Central memory CD4-positive, alpha-beta T cell (primary cell): ENCODE results near the gene PTDSS2.
"Not testable (repeated sequence)": the region's sequence is repeated elsewhere in the genome, so short reads cannot be mapped to it uniquely, and the experiment has no call there.

ENCODE experiments used
- DNase-seq: peaks from one replicate; pipeline ENCODE4 v3.0.0; 2022

Gene PTDSS2

GRCh38 chr11:508956-509355 is 58.9 kb downstream of the PTDSS2 start:
- DNase-seq: no peak

DNA sequence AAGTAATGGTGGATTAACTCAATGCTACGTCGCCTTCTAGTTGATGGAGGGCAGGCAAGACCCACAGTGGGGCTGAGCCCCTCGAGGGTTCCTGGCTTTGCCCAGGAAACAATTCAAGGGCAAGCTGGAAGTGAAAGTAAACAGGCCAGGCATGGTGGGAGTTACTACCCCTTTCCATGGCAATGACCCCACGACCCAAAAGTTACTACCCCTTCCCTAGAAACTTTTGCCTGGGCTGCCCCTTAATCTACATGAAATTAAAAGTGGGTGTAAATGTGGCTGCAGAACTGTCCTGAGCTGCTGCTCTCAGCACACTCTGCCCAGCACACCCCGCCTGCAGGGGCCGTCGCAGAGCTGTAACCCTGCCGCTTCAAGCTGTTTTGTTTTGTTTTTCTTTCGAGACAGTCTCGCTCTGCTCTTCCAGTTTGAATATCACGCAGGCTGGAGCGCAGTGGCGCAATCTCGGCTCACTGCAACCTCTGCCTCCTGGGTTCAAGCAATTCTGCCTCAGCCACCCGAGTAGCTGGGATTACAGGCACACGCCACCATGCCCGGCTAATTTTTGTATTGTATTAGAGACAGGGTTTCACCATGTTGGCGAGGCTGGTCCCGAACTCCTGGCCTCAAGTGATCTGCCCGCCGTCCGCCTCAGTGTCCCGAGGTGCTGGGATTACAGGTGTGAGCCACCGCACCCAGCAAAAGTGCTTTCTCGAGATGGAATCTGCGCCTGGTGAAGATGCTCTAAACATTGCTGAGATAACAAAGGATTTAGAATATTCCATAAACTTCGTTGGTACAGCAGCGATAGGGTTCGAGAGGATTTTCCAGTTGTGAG is 62.9 kb downstream of the PTDSS2 start:
- DNase-seq: no peak

DNA sequence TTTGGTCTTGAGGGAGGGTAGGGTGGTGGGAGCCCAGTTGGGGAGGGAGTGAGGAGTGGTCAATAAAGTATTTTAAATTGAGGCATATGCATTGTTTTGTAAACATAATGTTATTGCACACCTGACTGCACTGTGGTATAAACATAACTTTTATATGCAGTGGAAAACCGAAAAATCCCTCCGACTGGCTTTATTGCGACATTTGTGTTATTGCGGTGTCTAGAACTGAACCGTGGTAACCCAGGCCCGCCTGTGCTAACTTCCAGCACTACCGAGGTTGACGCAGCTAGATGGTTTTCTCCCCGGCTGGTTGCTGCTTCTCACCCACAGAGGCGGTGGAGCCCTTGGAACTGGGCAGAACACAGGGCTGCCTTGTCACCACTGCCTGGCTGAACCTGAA is 64.5 kb downstream of the PTDSS2 start:
- no peak for DNase-seq

DNA sequence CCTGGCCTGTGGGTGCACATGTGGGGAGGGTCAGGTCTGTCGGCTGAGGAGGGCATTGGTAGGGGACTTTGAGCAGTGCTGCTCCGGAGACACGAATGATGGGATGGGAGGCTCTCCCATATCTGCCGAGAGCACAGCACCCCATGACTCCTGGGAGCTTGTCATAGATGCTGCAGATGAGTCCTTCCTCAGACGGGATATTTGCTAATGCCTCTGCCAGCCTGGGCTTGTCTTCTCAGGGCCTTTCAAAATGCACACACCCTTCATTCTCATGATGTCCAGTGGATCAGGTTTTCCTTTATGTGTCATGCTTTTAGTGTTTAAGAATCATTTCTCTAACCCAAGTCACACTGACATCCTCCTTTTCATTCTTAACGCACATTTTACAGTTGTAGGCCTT is 65.1 kb downstream of the PTDSS2 start:
- DNase-seq: no peak

DNA sequence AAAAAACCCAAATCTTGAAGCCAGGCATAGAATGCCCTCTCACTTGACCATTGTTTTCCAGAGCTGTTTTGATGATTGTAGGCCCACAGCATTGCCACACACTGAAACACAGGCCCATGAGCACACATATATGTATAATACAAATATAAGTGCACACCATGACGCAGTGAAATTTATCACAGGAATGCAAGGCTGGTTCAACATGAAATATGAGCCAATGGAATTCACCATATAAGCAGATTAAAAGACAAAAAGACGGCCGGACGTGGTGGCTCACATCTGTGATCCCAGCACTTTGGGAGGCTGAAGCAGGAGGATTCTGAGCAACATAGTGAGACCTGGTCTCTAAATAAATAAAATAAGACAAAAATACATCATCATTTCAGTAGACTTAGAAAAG is 66.3 kb downstream of the PTDSS2 start:
- DNase-seq: no peak

GRCh38 chr11:516918-517685 is 67.0 kb downstream of the PTDSS2 start:
- not testable (repeated sequence) for DNase-seq

DNA sequence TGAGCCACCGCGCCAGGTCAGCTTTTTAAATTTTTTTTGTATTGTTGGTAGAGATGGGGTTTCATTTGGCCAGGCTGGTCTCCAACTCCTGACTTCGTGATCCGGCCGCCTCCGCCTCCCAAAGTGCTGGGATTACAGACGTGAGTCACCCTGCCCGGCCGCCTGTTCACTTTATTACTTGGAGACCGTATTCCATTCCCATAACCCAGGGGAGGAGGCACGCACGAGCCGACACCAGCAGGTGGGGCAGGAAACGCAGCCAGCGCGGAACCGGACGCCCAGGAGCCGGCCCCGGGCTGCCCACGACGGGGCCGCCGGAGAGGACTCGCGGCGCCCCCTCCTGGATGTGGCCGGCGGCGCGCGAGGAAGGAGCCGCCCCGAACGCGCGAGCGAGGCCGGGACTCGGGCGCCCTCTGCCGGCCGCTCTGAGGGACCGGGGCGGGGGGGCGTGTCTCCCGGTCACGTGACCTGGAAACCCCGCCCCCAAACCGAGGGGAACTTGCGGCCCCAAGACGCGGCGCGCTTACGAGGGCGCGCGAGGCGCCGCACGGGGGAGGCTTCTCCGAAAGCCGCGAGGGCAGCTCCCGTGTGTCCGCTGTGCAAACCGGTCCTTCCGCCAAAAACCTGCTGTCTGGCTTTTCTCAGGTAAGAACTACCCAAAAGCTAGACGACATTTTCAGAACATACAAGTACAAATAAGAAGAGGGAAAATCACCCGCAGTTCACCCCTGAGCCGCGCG is 68.6 kb downstream of the PTDSS2 start:
- peak; percentile 77 for DNase-seq

- no peak for DNase-seq
These were observed 70.5 kb downstream of the PTDSS2 start for GRCh38 chr11:520428-521176.

DNA sequence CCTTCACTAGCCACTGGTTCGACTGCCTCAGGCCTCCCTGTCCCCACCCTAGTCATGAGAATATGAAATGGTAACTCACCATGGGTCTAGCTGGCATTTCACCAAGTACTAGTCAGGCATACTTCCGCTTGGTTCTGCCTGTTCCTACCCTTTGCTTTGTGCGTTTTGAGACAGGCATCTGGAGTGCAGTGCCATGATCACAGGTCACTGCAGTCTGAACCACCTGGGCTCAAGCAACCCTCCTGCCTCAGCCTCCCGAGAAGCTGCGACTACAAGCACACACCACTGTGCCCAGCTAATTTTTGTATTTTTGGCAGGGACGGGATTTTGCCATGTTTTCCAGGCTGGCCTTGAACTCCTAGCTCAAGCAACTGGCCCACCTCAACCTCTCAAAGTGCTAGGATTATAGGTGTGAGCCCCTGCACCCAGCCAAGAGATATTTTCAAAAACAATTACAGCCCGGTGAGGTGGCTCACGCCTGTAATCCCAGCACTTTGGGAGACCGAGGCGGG is 71.2 kb downstream of the PTDSS2 start:
- DNase-seq: no peak

- no peak for DNase-seq
These were observed 76.1 kb downstream of the PTDSS2 start for GRCh38 chr11:526192-526591.

GRCh38 chr11:528166-528814 is 78.2 kb downstream of the PTDSS2 start:
- DNase-seq: no peak

GRCh38 chr11:528815-529727 is 79.0 kb downstream of the PTDSS2 start:
- DNase-seq: no peak

DNA sequence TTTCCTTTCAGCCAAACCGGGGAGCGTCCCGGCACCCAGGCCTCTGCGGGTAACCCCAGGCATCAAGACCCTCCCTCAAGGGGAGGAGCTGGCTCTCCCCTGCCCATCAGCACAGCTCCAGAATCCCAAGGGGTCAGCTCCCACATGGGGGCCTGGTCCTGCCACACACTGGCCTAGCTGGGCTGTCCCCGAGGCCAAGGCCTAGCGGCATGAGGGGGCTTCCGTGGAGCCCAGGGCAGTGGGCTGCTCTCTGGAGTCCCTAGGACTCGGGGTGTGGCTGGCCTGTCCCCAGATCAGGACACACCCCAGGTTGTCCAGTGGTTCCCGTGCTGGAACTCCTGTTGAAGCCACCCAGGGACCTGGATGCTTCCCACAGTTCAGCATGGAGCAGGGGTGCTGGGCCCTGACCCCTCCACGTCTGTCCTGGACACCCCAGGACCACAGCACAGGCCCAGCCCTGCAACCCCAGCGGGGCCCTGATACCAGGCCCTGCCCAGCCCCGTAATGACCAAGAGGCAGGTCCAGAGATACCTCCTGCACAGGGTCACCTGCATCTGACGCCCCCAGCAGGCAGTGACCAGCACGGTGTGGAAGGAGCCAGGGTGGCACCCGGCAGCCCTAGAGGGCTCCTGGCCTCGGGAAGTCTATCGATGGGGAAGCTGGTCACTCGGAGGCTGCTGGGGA is 79.8 kb downstream of the PTDSS2 start:
- DNase-seq: no peak

- DNase-seq: no peak
These were observed 81.1 kb downstream of the PTDSS2 start for GRCh38 chr11:530960-531831.

DNA sequence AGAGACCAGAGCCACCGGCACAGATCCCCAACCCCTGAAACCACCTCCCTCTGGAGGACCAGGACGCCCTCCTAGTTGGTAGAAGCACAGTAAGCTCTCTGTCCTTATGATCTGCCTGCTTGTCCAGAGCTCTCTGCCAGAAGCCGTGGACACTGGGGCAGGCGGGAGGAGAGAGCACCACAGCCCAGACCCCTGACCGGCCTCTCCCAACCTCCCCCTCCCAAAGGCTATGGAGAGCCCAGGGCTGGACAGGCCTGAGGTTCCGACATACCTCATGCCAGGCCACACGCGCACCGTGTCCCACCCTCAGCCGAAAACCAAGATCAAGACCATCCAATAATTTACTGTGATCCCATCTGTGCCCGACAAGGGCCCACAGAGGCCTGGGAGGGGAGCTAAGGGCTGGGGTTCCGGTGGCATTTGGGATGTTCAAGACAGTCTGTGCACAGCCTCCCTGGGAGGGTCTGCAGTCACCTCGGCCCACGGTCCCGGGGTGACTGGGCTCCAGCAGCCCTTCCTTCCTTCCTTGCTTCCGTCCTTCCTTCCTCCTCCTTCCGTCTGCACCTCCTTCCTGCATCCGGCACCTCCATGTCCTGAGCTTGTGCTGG is 81.9 kb downstream of the PTDSS2 start:
- no peak for DNase-seq

- DNase-seq: no peak
These were observed 82.5 kb downstream of the PTDSS2 start for GRCh38 chr11:532527-532985.

GRCh38 chr11:532986-533585 is 83.0 kb downstream of the PTDSS2 start:
- no peak for DNase-seq
